Esophagus muscularis mucosa (tissue), 4 donors: Measurements from ENCODE around the gene SFXN5. TPM values are rescaled to one million over a fixed set of nuclear protein-coding genes. Genes with fewer than 3 reads are reported as not detected.
A peak's percentile ranks its signal among the peaks of the same experiment; 100 is the strongest.
"Not testable (repeated sequence)": the region's sequence is repeated elsewhere in the genome, so short reads cannot be mapped to it uniquely, and the experiment has no call there.

Experiments used
- DNase-seq: peaks from one replicate; pipeline ENCODE4 v3.0.0-alpha.2; 2017; ENCODE audit errors: extremely low spot score
- H3K27ac ChIP-seq, 4 donors: fragments of 200-600 bp; sonication (generic); replicated peaks in 1 of 4; 1 replicate in 3 of 4; 2 replicates in 1 of 4; pipeline ENCODE4 v1.5.1; 2016 to 2019; ENCODE audit warnings: mild to moderate bottlenecking in 1 of 4
- H3K27me3 ChIP-seq, 4 donors: fragments of 200-600 bp; sonication (generic); one replicate each; pipeline versions ENCODE4 v1.5.1 to v1.6.0; 2016 to 2019
- H3K36me3 ChIP-seq, 4 donors: fragments of 200-600 bp; sonication (generic); one replicate each; pipeline ENCODE4 v1.5.1; 2016 to 2019
- H3K4me1 ChIP-seq, 4 donors: fragments of 200-600 bp; sonication (generic); one replicate each; pipeline ENCODE4 v1.5.1; 2016 to 2019
- H3K4me3 ChIP-seq, 4 donors: fragments of 200-600 bp; sonication (generic); 1 replicate in 2 of 4; 2 replicates in 2 of 4; pipeline ENCODE4 v1.5.1; 2016 to 2019; ENCODE audit warnings: mild to moderate bottlenecking in 4 of 4, moderate library complexity in 1 of 4
- H3K9me3 ChIP-seq, 4 donors: fragments of 200-600 bp; sonication (generic); 1 replicate in 3 of 4; 2 replicates in 1 of 4; pipeline ENCODE4 v1.5.1; 2016 to 2019
- EP300 ChIP-seq: sonication (generic); formaldehyde crosslinking; IDR thresholded peaks from one replicate; pipeline ENCODE4 v1.6.1; 2017; ENCODE audit warnings: antibody characterized with exemption
- POLR2A ChIP-seq: fragments of 450-650 bp; IDR thresholded peaks from one replicate; pipeline ENCODE4 v1.6.1; 2017; ENCODE audit warnings: antibody characterized with exemption, moderate library complexity, mild to moderate bottlenecking, low read depth
- POLR2AphosphoS5 ChIP-seq, 2 donors: sonication (generic); formaldehyde crosslinking; IDR thresholded peaks; one replicate each; pipeline ENCODE4 v1.6.1; 2017; ENCODE audit warnings: antibody characterized with exemption in 2 of 2
- WGBS: methylation state at CpG from one replicate; pipeline ENCODE4 v1.1.5; 2018; 5-methylcytosine and 5-hydroxymethylcytosine counted together
- intact Hi-C: fragments of 100-400 bp; cut with DNase I; formaldehyde crosslinking; loops from one replicate; pipeline ENCODE4 v1.15.1; 2023
- total RNA-seq, 4 donors: library from RNA; depleted of rRNA; stranded (reverse); fragments of >200 nt; gene quantifications; one replicate each; pipeline versions ENCODE4 v1.1.0 to v1.2.1, GENCODE V29; 2016
- TF ChIP-seq, protein P1 (sequence below), 3 experiments: fragments of 200-600 bp in 2 of 3; fragments of 450-650 bp in 1 of 3; sonication (generic) in 2 of 3; IDR thresholded peaks; one replicate each; pipeline ENCODE4 v1.5.1; 2017 to 2019; ENCODE audit warnings: antibody characterized with exemption in 3 of 3, mild to moderate bottlenecking in 2 of 3, moderate library complexity in 1 of 3

Gene SFXN5, protein sequence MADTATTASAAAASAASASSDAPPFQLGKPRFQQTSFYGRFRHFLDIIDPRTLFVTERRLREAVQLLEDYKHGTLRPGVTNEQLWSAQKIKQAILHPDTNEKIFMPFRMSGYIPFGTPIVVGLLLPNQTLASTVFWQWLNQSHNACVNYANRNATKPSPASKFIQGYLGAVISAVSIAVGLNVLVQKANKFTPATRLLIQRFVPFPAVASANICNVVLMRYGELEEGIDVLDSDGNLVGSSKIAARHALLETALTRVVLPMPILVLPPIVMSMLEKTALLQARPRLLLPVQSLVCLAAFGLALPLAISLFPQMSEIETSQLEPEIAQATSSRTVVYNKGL
- total RNA-seq = 10 to 100 TPM in 1 of 4 donors, 1 to 10 TPM in 3; 5.8 to 10.0 (median 6.8) TPM

DNA sequence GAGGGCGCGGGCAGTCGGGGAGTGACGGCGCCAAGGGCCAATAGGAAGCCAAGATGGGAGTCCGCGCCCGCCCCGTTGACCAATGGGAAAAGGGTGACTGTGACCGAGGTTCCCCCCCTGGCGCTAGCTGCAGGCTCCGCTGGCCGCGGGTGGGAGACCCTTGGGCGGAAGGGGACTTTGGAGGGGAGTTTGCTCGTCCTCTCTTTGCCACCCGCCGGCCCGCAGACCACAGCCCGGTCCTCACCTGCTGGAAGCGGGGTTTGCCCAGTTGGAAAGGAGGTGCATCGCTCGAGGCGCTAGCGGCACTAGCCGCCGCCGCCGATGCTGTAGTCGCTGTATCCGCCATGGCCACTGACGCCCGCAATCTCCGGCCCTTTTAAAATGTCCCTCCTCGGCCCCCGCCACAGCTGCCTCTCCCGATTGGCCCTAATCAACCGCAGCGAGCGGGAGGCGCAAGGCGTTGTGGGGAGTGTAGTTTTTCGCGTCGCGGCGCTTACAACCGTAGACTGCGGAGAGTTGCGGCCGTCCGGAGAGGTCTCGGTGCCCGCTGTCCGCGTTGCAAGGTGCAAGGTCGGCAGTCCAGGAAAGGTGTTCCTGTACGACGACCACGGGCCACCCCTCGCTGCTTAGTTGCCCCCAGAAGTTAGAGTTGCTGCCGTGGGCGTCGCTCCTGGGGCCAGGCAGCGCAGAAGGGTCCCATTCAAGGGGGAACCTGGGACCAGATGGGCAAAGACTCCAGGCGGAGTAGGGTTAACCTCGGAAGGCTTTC, at the start of gene SFXN5:
Gene SFXN5 (minus strand): TSS at position 353 of the 769 bp plus-strand sequence. CDS start 7 bp downstream, at position 346.
- Histone ChIP-seq H3K27ac (peak within 1 kb of the TSS; percentile 83 to 97 (median 93)), H3K27me3 (no peaks in the 10 kb centered on the region), H3K36me3 (peaks cover 0 to 28% (median 17%) of the 10 kb centered on the region in 4 donors), H3K4me3 (peak within 1 kb of the TSS; percentile 65 to 94 (median 82)), H3K4me1 (peaks cover 34 to 47% (median 40%) of the 10 kb centered on the region in 4 donors), H3K9me3 (no peaks in the 10 kb centered on the region)
- under 1% methylated on average over 47 of the region's 67 CpGs for WGBS
- peak; percentile 100 for DNase-seq
- intact Hi-C loops = loop anchor here (2.0 to 10.0 kb wide), 3 partner anchors 41 to 177 kb away; partner anchors contain the start of gene RAB11FIP5
- no peak for TF ChIP-seq EP300
- TF ChIP-seq, protein P1, sequence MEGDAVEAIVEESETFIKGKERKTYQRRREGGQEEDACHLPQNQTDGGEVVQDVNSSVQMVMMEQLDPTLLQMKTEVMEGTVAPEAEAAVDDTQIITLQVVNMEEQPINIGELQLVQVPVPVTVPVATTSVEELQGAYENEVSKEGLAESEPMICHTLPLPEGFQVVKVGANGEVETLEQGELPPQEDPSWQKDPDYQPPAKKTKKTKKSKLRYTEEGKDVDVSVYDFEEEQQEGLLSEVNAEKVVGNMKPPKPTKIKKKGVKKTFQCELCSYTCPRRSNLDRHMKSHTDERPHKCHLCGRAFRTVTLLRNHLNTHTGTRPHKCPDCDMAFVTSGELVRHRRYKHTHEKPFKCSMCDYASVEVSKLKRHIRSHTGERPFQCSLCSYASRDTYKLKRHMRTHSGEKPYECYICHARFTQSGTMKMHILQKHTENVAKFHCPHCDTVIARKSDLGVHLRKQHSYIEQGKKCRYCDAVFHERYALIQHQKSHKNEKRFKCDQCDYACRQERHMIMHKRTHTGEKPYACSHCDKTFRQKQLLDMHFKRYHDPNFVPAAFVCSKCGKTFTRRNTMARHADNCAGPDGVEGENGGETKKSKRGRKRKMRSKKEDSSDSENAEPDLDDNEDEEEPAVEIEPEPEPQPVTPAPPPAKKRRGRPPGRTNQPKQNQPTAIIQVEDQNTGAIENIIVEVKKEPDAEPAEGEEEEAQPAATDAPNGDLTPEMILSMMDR (IDR thresholded peaks at IDR 0.05) = peak in 2 of 3 experiments; percentile 18 to 36
- peak; percentile 78 to 83 for TF ChIP-seq POLR2AphosphoS5 (IDR thresholded peaks at IDR 0.05)

DNA sequence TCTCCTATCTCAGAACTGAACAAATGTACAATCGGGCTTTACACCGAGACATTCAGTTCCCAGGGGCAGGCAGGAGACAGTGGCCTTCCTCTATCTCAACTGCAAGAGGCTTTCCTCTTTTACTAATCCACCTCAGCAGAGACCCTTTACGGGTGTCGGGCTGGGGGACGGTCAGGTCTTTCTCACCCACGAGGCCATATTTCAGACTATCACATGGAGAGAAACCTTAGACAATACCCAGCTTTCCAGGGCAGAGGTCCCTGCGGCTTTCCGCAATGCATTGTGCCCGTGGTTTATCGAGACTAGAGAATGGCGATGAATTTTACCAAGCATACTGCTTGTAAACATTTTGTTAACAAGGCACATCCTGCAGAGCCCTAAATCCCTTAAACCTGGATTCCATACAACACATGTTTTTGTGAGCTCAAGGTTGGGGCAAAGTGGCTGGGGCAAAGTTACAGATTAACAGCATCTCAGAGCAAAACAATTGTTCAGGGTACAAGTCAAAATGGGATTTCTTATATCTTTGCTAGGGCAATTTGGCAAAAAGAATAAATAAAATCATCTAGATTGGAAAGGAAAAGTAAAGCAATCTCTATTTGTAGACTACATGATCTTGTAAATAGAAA, 48.2 kb upstream of the SFXN5 start:
- 80% methylated on average over 11 of the region's 11 CpGs for whole genome bisulfite sequencing
- H3K9me3 ChIP-seq, H3K4me1 ChIP-seq, H3K27ac ChIP-seq, intact Hi-C loops, H3K4me3 ChIP-seq, DNase-seq, H3K36me3 ChIP-seq, H3K27me3 ChIP-seq: not testable (repeated sequence)

DNA sequence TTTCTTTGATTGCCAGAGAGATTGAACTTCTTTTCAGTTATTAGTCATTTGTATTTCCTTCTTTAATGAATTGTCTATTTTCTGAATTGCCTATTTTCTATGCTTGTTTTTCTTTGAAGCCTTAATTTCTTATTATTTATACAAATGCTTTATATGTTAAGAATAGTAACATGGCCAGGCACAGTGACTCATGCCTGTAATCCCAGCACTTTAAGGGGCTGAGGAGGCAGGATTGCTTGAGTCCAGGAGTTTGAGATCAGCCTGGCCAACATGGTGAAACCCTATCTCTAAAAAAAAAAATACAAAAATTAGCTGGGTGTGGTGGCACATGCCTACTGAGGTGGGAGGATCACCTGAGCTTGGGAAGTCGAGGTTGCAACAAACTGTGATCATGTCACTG, 45.9 kb upstream of the SFXN5 start:
- WGBS = 88% methylated on average over 1 of the region's 1 CpG
- intact Hi-C loops = no loop called here
- peaks cover 0 to 6% (median 3%) of the 10 kb centered on the region in 4 donors for H3K4me1 ChIP-seq
- H3K4me3 ChIP-seq = no peak overlapping the region
- no peak overlapping the region for H3K27ac ChIP-seq
- no peaks in the 10 kb centered on the region for H3K9me3 ChIP-seq
- H3K27me3 ChIP-seq = peaks cover 0 to 3% (median 0%) of the 10 kb centered on the region in 4 donors
- H3K36me3 ChIP-seq = no peaks in the 10 kb centered on the region
- no peak for DNase-seq
- no peak for TF ChIP-seq POLR2A
- TF ChIP-seq, protein P1 (IDR thresholded peaks at IDR 0.05) = no peak
- TF ChIP-seq POLR2AphosphoS5 (IDR thresholded peaks at IDR 0.05) = no peak
- no peak for TF ChIP-seq EP300

DNA sequence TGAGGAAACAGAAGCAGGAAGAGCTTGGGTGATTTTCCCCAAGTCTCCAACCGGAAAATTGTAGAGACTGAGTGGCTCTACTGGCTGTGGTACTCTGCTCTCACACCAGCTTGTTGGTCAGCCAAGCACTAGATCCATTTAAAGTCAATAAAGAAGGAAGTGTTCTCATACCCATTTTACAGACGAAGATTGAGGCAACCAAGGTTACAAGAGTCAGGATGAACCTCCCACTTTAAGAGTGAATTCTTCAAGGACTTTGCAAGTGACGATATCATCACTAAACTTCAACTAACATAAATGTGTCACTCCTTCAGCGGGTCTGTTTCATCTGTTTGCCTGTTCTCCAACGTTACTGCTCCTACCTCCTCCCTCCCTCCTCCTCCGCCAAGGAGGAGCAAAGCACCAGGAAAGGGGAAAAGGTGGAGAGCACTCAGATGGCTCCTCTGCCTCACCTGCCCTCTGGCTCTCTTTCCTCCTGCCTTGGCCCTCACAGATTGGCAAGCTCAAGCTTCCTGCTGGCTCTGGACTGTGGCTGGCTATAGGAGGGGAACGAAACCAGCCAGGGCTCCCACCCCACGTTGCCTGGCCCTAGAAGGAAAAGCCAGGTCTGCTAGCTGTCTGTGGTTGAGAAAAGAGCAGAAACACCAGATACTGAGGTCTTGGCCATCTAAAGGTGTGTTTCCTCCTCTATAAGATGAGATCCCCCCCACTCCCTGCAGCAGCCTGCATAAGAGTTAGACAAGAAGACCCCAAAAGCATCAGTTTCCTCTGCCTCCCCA, 44.9 kb upstream of the SFXN5 start:
- H3K36me3 ChIP-seq = no peaks in the 10 kb centered on the region
- H3K9me3 ChIP-seq = no peaks in the 10 kb centered on the region
- no peak for TF ChIP-seq POLR2A
- TF ChIP-seq POLR2AphosphoS5 (IDR thresholded peaks at IDR 0.05) = no peak
- TF ChIP-seq, protein P1 (IDR thresholded peaks at IDR 0.05) = no peak
- H3K4me1 ChIP-seq = peaks cover 2 to 15% (median 12%) of the 10 kb centered on the region in 4 donors
- H3K27ac ChIP-seq = no peak overlapping the region
- no peak for DNase-seq
- intact Hi-C loops = no loop called here
- 76% methylated on average over 8 of the region's 8 CpGs for WGBS
- H3K4me3 ChIP-seq = no peak overlapping the region
- peaks cover 0 to 3% (median 0%) of the 10 kb centered on the region in 4 donors for H3K27me3 ChIP-seq
